HEK293T (cell line): ENCODE measurements around the gene LEUTX.
"Not testable (repeated sequence)": the region's sequence is repeated elsewhere in the genome, so short reads cannot be mapped to it uniquely, and the experiment has no call there.

ENCODE experiments used
- CTCF ChIA-PET: fragments of 350-600 bp; formaldehyde crosslinking; extraction: SDS; loops from one replicate; lab custom pipeline; 2021; ENCODE audit warnings: antibody characterized with exemption, inconsistent platforms; lab: Yijun Ruan, JAX
- POLR2A ChIA-PET: fragments of 350-600 bp; formaldehyde crosslinking; extraction: SDS; loops from one replicate; lab custom pipeline; 2020; ENCODE audit warnings: antibody characterized with exemption, inconsistent platforms; lab: Yijun Ruan, JAX
- DNase-seq: peaks from one replicate; pipeline ENCODE4 v3.0.0; 2012; ENCODE audit warnings: mixed read lengths; ENCODE audit errors: extremely low spot score
- ARNT ChIP-seq: fragments of 450-650 bp; IDR thresholded peaks from 2 replicates; pipeline ENCODE4 v1.6.1; 2017; ENCODE audit warnings: mild to moderate bottlenecking
- BHLHE40 ChIP-seq: fragments of 450-650 bp; IDR thresholded peaks from 2 replicates; pipeline ENCODE4 v1.6.1; 2016; ENCODE audit warnings: mild to moderate bottlenecking, moderate library complexity, borderline replicate concordance
- CTBP1 ChIP-seq: fragments of 450-650 bp; IDR thresholded peaks from 2 replicates; pipeline ENCODE4 v1.6.1; 2016; ENCODE audit warnings: borderline replicate concordance
- ELF4 ChIP-seq: fragments of 450-650 bp; IDR thresholded peaks from 2 replicates; pipeline ENCODE4 v1.6.1; 2017; ENCODE audit warnings: antibody characterized with exemption
- FOXA1 ChIP-seq: fragments of 450-650 bp; IDR thresholded peaks from 2 replicates; pipeline ENCODE4 v1.6.1; 2016; ENCODE audit warnings: mild to moderate bottlenecking
- FOXK2 ChIP-seq: fragments of 450-650 bp; IDR thresholded peaks from 2 replicates; pipeline ENCODE4 v1.6.1; 2016; ENCODE audit warnings: mild to moderate bottlenecking
- FOXM1 ChIP-seq: fragments of 450-650 bp; IDR thresholded peaks from 2 replicates; pipeline ENCODE4 v1.6.1; 2017; ENCODE audit warnings: mild to moderate bottlenecking, borderline replicate concordance
- HDGF ChIP-seq: fragments of 450-650 bp; IDR thresholded peaks from 2 replicates; pipeline ENCODE4 v1.6.1; 2017; ENCODE audit warnings: antibody characterized with exemption, borderline replicate concordance
- L3MBTL2 ChIP-seq: fragments of 450-650 bp; conservative IDR thresholded peaks from 2 replicates; pipeline ENCODE4 v1.6.1; 2016; ENCODE audit warnings: mild to moderate bottlenecking
- LEF1 ChIP-seq: fragments of 450-650 bp; IDR thresholded peaks from 2 replicates; pipeline ENCODE4 v1.6.1; 2017; ENCODE audit warnings: mild to moderate bottlenecking, borderline replicate concordance
- NFRKB ChIP-seq: fragments of 450-650 bp; IDR thresholded peaks from 2 replicates; pipeline ENCODE4 v1.6.1; 2016; ENCODE audit warnings: mild to moderate bottlenecking, moderate library complexity
- SP1 ChIP-seq: fragments of 450-650 bp; IDR thresholded peaks from 2 replicates; pipeline ENCODE4 v1.6.1; 2017
- SUZ12 ChIP-seq: fragments of 450-650 bp; IDR thresholded peaks from 2 replicates; pipeline ENCODE4 v1.6.1; 2016; ENCODE audit warnings: mild to moderate bottlenecking
- TARDBP ChIP-seq: fragments of 450-650 bp; IDR thresholded peaks from 2 replicates; pipeline ENCODE4 v1.6.1; 2016
- ZNF384 ChIP-seq: fragments of 450-650 bp; IDR thresholded peaks from 2 replicates; pipeline ENCODE4 v1.6.1; 2016
- TF ChIP-seq, protein P1 (sequence below): fragments of 450-650 bp; IDR thresholded peaks from 2 replicates; pipeline ENCODE4 v1.6.1; 2016

LEUTX gene

GRCh38 chr19:39749981-39750380 lies 28.7 kb upstream of the LEUTX start:
- ChIA-PET CTCF (interaction anchor here (0.7 kb wide), 1 partner anchor 91 kb away, joined by 6 read pairs; no protein-coding TSS in a partner anchor), POLR2A (no interaction called here)
- no peak for DNase-seq
- TF ChIP-seq NFRKB (no peak), HDGF (no peak), L3MBTL2 (no peak), TARDBP (no peak), BHLHE40 (no peak), ARNT (no peak)

- no peak for DNase-seq
- ChIA-PET CTCF (no interaction called here), POLR2A (no interaction called here)
- TF ChIP-seq FOXA1 (no peak), SUZ12 (no peak), L3MBTL2 (no peak), LEF1 (no peak), SP1 (no peak), NFRKB (no peak), FOXK2 (no peak), ZNF384 (no peak), FOXM1 (no peak), HDGF (no peak), ARNT (no peak), TARDBP (no peak), ELF4 (no peak), CTBP1 (no peak), BHLHE40 (no peak)
- TF ChIP-seq, protein P1, sequence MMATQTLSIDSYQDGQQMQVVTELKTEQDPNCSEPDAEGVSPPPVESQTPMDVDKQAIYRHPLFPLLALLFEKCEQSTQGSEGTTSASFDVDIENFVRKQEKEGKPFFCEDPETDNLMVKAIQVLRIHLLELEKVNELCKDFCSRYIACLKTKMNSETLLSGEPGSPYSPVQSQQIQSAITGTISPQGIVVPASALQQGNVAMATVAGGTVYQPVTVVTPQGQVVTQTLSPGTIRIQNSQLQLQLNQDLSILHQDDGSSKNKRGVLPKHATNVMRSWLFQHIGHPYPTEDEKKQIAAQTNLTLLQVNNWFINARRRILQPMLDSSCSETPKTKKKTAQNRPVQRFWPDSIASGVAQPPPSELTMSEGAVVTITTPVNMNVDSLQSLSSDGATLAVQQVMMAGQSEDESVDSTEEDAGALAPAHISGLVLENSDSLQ: no peak
Observed at GRCh38 chr19:39752390-39752789, 26.3 kb upstream of the LEUTX start.

DNA sequence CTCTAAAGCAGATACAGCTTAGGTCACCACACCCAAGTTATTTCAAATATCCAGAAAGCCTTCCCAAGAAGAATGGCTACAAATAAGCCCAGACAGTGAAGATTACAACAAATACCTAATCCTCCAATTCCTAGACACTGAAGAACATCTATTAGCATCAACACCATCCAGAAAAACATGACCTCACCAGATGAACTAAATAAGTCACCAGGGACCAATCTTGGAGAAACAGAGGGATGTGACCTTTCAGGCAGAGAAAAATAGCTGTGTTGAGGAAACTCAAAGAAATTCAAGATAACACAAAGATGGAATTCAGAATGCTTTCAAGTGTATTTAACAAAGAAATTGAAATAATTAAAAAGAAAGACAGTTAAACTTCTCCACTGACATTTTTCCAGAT lies 25.9 kb upstream of the LEUTX start:
- POLR2A ChIA-PET: no interaction called here
- TF ChIP-seq ZNF384: no peak
- TF ChIP-seq L3MBTL2: no peak
- TF ChIP-seq SP1: no peak
- CTCF ChIA-PET: no interaction called here
- no peak for DNase-seq

DNA sequence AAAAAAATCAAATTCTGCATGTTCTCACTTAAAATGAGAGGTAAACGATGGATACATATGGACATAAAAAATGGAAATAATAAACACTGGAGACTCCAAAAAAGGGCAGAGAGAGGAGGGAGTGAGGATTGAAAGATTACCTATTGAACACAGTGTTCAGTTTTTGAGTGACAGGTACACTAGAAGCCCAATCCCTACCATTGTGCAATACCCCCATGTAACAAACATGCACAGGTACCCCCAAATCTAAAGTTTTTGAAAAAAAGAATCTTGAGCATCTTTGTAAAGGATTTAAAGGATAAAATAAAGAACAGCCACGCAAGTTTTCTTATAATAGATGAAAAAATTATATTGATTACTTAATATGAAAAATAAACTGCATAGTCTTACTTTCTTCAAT lies 24.1 kb upstream of the LEUTX start:
- ChIA-PET POLR2A (no interaction called here), CTCF (no interaction called here)
- no peak for DNase-seq
- TF ChIP-seq, protein P1: no peak
- TF ChIP-seq NFRKB: no peak
- TF ChIP-seq CTBP1: no peak
- no peak for TF ChIP-seq FOXA1
- no peak for TF ChIP-seq BHLHE40
- no peak for TF ChIP-seq ZNF384
- no peak for TF ChIP-seq LEF1
- TF ChIP-seq HDGF: no peak
- TF ChIP-seq TARDBP: no peak
- TF ChIP-seq L3MBTL2: no peak
- no peak for TF ChIP-seq FOXK2
- TF ChIP-seq SP1: no peak
- no peak for TF ChIP-seq SUZ12
- no peak for TF ChIP-seq ARNT

GRCh38 chr19:39754971-39755370 lies 23.7 kb upstream of the LEUTX start:
- DNase-seq: no peak
- CTCF ChIA-PET: no interaction called here
- POLR2A ChIA-PET: no interaction called here
- TF ChIP-seq ELF4: no peak
- TF ChIP-seq, protein P1: no peak
- TF ChIP-seq NFRKB: no peak
- no peak for TF ChIP-seq LEF1
- no peak for TF ChIP-seq SUZ12

DNA sequence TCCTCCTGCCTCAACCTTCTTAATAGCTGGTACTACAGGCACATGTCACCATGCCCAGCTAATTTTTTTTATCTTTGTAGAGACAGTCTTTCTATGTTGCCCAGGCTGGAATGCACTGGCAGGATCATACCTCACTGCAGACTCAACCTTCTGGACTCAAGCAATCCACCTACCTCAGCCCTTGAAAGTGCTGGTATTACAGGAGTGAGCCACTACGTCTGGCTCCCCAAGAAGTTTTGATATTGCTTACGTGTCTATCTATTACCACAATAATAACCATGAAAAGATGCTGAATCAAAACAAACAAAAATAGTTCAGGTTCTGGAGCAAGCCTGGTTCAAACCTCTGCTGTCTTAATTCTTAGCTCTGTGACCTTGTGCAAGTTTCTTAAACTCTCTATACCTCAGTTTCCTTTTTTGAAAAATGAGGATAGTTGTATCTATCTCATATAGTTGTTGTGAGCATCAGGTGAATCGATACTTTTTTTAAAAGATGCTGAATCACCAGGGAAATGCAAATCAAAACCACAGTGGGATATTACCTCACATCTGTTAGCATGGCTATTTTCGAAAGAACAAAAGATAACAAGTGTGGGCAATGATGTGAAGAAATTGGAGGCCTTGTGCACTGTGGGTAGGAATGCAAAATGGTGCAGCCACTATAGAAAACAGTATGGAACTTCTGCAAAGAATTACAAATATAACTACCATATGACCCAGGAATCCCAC lies 19.0 kb upstream of the LEUTX start:
- TF ChIP-seq ARNT: no peak
- TF ChIP-seq, protein P1: no peak
- no peak for TF ChIP-seq SUZ12
- TF ChIP-seq ZNF384: no peak
- no peak for TF ChIP-seq BHLHE40
- TF ChIP-seq LEF1: no peak
- TF ChIP-seq SP1: no peak
- no peak for TF ChIP-seq ELF4
- TF ChIP-seq FOXK2: no peak
- TF ChIP-seq FOXA1: no peak
- no peak for TF ChIP-seq TARDBP
- TF ChIP-seq CTBP1: no peak
- TF ChIP-seq NFRKB: no peak
- no peak for TF ChIP-seq HDGF
- ChIA-PET CTCF (no interaction called here), POLR2A (no interaction called here)
- no peak for DNase-seq

GRCh38 chr19:39761851-39762250 lies 16.8 kb upstream of the LEUTX start:
- DNase-seq, POLR2A ChIA-PET: not testable (repeated sequence)
- CTCF ChIA-PET: interaction anchor here (0.7 kb wide), 1 partner anchor 28 kb away, joined by 3 read pairs; no protein-coding TSS in a partner anchor
